Erythroblast (primary cell): Measurements from ENCODE around the gene COG7.

Source experiments
- DNase-seq, 2 experiments: peaks; one replicate each; lab custom pipeline; 2025; lab: John Stamatoyannopoulos, UW
- GATA1 ChIP-seq: IDR thresholded peaks from 2 replicates; pipeline ENCODE4 v1.6.1; 2011; ENCODE audit warnings: low read depth, mild to moderate bottlenecking, control low read depth, low read length, moderate library complexity
- POLR2A ChIP-seq: IDR thresholded peaks from 2 replicates; pipeline ENCODE4 v1.6.1; 2011; ENCODE audit warnings: mild to moderate bottlenecking, low read length

COG7 gene

GRCh38 chr16:23359092-23359760, 93.8 kb downstream of the COG7 start:
- DNase-seq = no peak
- TF ChIP-seq GATA1 (no peak), POLR2A (no peak)

DNA sequence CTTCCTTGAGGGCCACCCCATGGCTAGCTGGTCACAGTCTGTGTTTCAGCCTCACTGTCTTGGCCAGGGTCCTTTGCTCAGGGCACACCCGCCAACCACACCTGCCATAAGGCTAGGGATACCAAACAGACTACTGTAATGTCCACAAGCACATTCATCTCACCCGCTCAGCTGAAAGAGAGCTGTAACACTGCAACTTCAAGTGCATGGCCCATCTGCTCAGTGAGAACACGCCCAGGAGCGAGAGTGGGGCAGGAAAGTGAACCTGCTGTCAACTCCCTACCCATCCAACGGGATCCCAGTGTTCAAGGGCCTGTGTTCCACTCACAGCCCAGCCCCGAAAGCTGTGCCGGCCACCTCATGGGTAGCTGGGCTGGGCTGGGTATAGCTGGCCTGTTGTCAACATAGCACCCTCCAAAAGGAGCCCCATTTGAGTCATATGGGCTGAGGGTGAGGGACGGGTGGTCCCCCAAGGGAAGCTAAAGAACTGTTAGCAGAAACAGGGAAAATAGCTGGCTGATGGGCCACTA, 95.2 kb downstream of the COG7 start:
- TF ChIP-seq POLR2A = no peak
- TF ChIP-seq GATA1 = no peak
- DNase-seq = no peak

- TF ChIP-seq POLR2A = no peak
- no peak for TF ChIP-seq GATA1
Measured at GRCh38 chr16:23356941-23357340, 96.0 kb downstream of the COG7 start.

GRCh38 chr16:23355106-23355670, 97.8 kb downstream of the COG7 start:
- DNase-seq = no peak

More at GRCh38 chr16:23356941-23357340, 96.0 kb downstream of the COG7 start:
- no peak for DNase-seq

GRCh38 chr16:23354246-23354645, 98.7 kb downstream of the COG7 start:
- no peak for DNase-seq
- TF ChIP-seq GATA1 (no peak), POLR2A (no peak)

More at GRCh38 chr16:23355106-23355670, 97.8 kb downstream of the COG7 start:
- no peak for TF ChIP-seq POLR2A
- TF ChIP-seq GATA1 = no peak

GRCh38 chr16:23353440-23353839, 99.5 kb downstream of the COG7 start:
- TF ChIP-seq POLR2A = no peak
- no peak for TF ChIP-seq GATA1
- DNase-seq = no peak

GRCh38 chr16:23351360-23351759, 101.6 kb downstream of the COG7 start:
- DNase-seq = no peak
- no peak for TF ChIP-seq GATA1
- TF ChIP-seq POLR2A = no peak

DNA sequence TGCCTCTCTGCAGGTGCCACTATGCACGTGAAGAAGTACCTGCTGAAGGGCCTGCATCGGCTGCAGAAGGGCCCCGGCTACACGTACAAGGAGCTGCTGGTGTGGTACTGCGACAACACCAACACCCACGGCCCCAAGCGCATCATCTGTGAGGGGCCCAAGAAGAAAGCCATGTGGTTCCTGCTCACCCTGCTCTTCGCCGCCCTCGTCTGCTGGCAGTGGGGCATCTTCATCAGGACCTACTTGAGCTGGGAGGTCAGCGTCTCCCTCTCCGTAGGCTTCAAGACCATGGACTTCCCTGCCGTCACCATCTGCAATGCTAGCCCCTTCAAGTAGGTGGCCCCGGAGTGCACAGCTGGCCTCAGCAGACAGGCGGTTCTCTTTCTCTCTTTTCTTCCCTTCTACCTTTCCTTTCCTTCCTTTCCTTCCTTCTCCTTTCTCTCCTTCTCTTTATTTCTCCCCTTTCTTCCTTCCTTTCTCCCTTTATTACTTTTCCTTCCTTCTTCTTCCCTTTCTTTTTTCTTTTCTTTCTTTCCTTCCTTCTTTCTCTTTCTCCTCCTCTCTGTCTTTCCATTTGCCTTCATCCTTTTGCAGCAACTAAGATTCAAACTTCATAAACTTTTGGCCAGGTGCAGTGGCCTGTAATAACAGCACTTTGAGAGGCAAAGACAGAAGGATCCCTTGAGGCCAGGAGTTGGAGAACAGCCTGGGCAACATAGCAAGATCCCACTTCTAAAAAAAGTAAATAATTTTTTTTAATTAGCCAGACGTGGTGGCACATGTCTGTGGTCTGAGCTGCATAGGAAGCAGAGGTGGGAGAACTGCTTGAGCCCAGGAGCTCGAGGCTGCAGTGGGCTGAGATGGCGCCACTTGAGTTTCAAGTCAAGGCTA, 104.2 kb downstream of the COG7 start:
- TF ChIP-seq POLR2A (no peak), GATA1 (no peak)
- peak; percentile 10 to 19 for DNase-seq

GRCh38 chr16:23345237-23345636, 107.8 kb downstream of the COG7 start:
- TF ChIP-seq GATA1 = no peak
- no peak for TF ChIP-seq POLR2A
- DNase-seq = no peak

- no peak for DNase-seq
- TF ChIP-seq GATA1 (no peak), POLR2A (no peak)
Measured at GRCh38 chr16:23343643-23344612, 109.1 kb downstream of the COG7 start.

DNA sequence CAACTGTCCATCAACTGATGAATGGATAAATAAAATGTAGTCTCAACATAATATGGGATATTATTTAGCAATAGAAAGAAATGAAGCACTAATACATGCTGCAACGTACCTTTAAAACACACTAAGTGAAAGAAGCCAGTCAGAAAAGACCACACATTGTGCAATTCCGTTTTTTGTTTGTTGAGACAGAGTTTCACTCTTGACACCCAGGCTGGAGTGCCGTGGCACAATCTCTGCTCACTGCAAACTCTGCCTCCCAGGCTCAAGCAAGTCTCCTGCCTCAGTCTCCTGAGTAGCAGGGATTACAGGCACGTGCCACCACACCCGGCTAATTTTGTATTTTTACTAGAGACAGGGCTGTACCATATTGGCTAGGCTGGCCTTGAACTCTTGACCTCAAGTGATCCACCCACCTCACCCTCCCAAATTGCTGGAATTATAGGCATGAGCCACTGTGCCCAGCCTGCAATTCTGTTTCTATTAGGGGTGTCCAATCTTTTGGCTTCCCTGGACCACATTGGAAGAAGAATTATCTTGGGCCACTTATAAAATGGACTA, 110.8 kb downstream of the COG7 start:
- no peak for TF ChIP-seq GATA1
- no peak for TF ChIP-seq POLR2A
- no peak for DNase-seq

- DNase-seq = no peak
- no peak for TF ChIP-seq GATA1
- no peak for TF ChIP-seq POLR2A
Measured at GRCh38 chr16:23339787-23340186, 113.2 kb downstream of the COG7 start.
